HG03175 (cell line): Measurements from ENCODE around the gene FNTB.

Experiments used
- ATAC-seq: cut with Tn5 transposase; IDR thresholded peaks from one replicate; pipeline ENCODE4 v1.9.1; 2021; ENCODE audit warnings: mild to moderate bottlenecking, moderate library complexity; ENCODE audit not compliant: unreplicated experiment

The FNTB gene

GRCh38 chr14:64974563-64974962 is 12.1 kb upstream of the FNTB start:
- ATAC-seq: no peak

- ATAC-seq: no peak
Observed at GRCh38 chr14:64979336-64980074, 7.2 kb upstream of the FNTB start.

GRCh38 chr14:64983439-64984310 is 3.0 kb upstream of the FNTB start:
- ATAC-seq: no peak

GRCh38 chr14:64987438-64987767 is 708 bp downstream of the FNTB start:
- ATAC-seq: no peak

- ATAC-seq: no peak
Observed at GRCh38 chr14:64990296-64990695, 3.6 kb downstream of the FNTB start.

GRCh38 chr14:64990939-64991338 is 4.2 kb downstream of the FNTB start:
- no peak for ATAC-seq

GRCh38 chr14:64992328-64992885 is 5.7 kb downstream of the FNTB start:
- no peak for ATAC-seq

- no peak for ATAC-seq
Observed at GRCh38 chr14:64993266-64993930, 6.7 kb downstream of the FNTB start.

- ATAC-seq: no peak
Observed at GRCh38 chr14:64994540-64994939, 7.8 kb downstream of the FNTB start.

- ATAC-seq: no peak
Observed at GRCh38 chr14:64995291-64995690, 8.6 kb downstream of the FNTB start.

- ATAC-seq: no peak
Observed at GRCh38 chr14:64997108-64997794, 10.6 kb downstream of the FNTB start.

GRCh38 chr14:64998455-64998931 is 11.8 kb downstream of the FNTB start:
- ATAC-seq: no peak

- ATAC-seq: no peak
Observed at GRCh38 chr14:65000898-65001591, 14.3 kb downstream of the FNTB start.

GRCh38 chr14:65001723-65002122 is 15.0 kb downstream of the FNTB start:
- no peak for ATAC-seq

GRCh38 chr14:65002586-65003210 is 16.0 kb downstream of the FNTB start:
- no peak for ATAC-seq

- ATAC-seq: no peak
Observed at GRCh38 chr14:65003394-65003793, 16.7 kb downstream of the FNTB start.

- ATAC-seq: no peak
Observed at GRCh38 chr14:65006261-65006721, 19.6 kb downstream of the FNTB start.

GRCh38 chr14:65007202-65007601 is 20.5 kb downstream of the FNTB start:
- ATAC-seq: no peak

- ATAC-seq: no peak
Observed at GRCh38 chr14:65010211-65010931, 23.7 kb downstream of the FNTB start.
